SU-DHL-6 (cell line): ENCODE results near the gene ACVR1C.
"Not testable (repeated sequence)": the region's sequence is repeated elsewhere in the genome, so short reads cannot be mapped to it uniquely, and the experiment has no call there.

Source experiments
- H2AFZ ChIP-seq: fragments of 200-600 bp; sonication (generic); 2 replicates; pipeline ENCODE4 v1.6.1; 2014; ENCODE audit warnings: low read depth, mild to moderate bottlenecking, moderate library complexity, mixed read lengths, antibody characterized with exemption, low read length; ENCODE audit not compliant: severe bottlenecking
- H3F3A ChIP-seq: fragments of 200-600 bp; shearing (Covaris generic); 2 replicates; pipeline ENCODE4 v1.6.0; 2016; ENCODE audit warnings: antibody characterized with exemption, mild to moderate bottlenecking; ENCODE audit not compliant: insufficient read depth
- H3K27ac ChIP-seq: fragments of 200-600 bp; sonication (generic); 2 replicates; pipeline ENCODE4 v1.5.1; 2016; ENCODE audit warnings: low read depth, mild to moderate bottlenecking, low read length, moderate library complexity, mixed read lengths
- H3K27me3 ChIP-seq: fragments of 200-600 bp; sonication (generic), shearing (Covaris generic); 2 replicates; pipeline ENCODE4 v1.6.0; 2014; ENCODE audit warnings: mild to moderate bottlenecking, low read length
- H3K36me3 ChIP-seq: fragments of 200-600 bp; sonication (generic); 2 replicates; pipeline ENCODE4 v1.6.1; 2014; ENCODE audit warnings: mild to moderate bottlenecking, low read length, mixed read lengths
- H3K4me2 ChIP-seq: fragments of 300-600, 200-600 bp; shearing (Covaris generic), sonication (generic); 2 replicates; pipeline ENCODE4 v1.6.0; 2014; ENCODE audit warnings: low read length, low read depth, mild to moderate bottlenecking; ENCODE audit not compliant: poor library complexity, severe bottlenecking
- H3K4me3 ChIP-seq: fragments of 200-600 bp; sonication (generic); 2 replicates; pipeline ENCODE4 v1.5.1; 2014; ENCODE audit warnings: antibody characterized with exemption, low read length, mild to moderate bottlenecking, mixed read lengths; ENCODE audit not compliant: insufficient read depth, poor library complexity, severe bottlenecking
- H3K79me2 ChIP-seq: fragments of 200-600 bp; sonication (generic); 2 replicates; pipeline ENCODE4 v1.6.1; 2014; ENCODE audit warnings: mild to moderate bottlenecking, low read length, moderate library complexity; ENCODE audit not compliant: insufficient read depth
- H3K9ac ChIP-seq: fragments of 200-600 bp; sonication (generic); 2 replicates; pipeline ENCODE4 v1.7.0; 2014; ENCODE audit warnings: mild to moderate bottlenecking, low read length
- H3K9me2 ChIP-seq: fragments of 200-600 bp; sonication (generic); replicated peaks from 2 replicates; pipeline ENCODE4 v1.6.1; 2014; ENCODE audit warnings: low read length; ENCODE audit not compliant: insufficient read depth
- H3K9me3 ChIP-seq: fragments of 200-600 bp; sonication (generic); 2 replicates; pipeline ENCODE4 v1.6.1; 2014; ENCODE audit warnings: low read length, mixed read lengths; ENCODE audit not compliant: insufficient read depth
- H4K20me1 ChIP-seq: fragments of 200-600 bp; sonication (generic); 2 replicates; pipeline ENCODE4 v1.6.1; 2014; ENCODE audit warnings: low read depth, mild to moderate bottlenecking, antibody characterized with exemption, low read length, moderate library complexity, mixed read lengths
- CTCF ChIP-seq: fragments of 200-600 bp; sonication (generic); IDR thresholded peaks from one replicate; pipeline ENCODE4 v1.5.1; 2017; ENCODE audit warnings: antibody characterized with exemption, mild to moderate bottlenecking, low read length, moderate library complexity; ENCODE audit not compliant: insufficient read depth, poor library complexity, severe bottlenecking
- EZH2phosphoT487 ChIP-seq: fragments of 200-600 bp; sonication (generic), shearing (Covaris generic); conservative IDR thresholded peaks from 2 replicates; pipeline ENCODE4 v1.6.1; 2018; ENCODE audit warnings: mild to moderate bottlenecking, antibody characterized with exemption, low read length, moderate library complexity, mixed read lengths

The ACVR1C gene

GRCh38 chr2:157528963-157529751 is 99.5 kb downstream of the ACVR1C start:
- Histone ChIP-seq H2AFZ (no peak overlapping the region), H3K79me2 (no peaks in the 10 kb centered on the region), H3K36me3 (no peaks in the 10 kb centered on the region), H3F3A (no peaks in the 10 kb centered on the region), H3K9ac (no peak overlapping the region), H3K9me2 (no peaks in the 10 kb centered on the region), H4K20me1 (no peaks in the 10 kb centered on the region), H3K27me3 (no peaks in the 10 kb centered on the region), H3K4me2 (no peak overlapping the region), H3K9me3 (no peaks in the 10 kb centered on the region), H3K4me3 (no peak overlapping the region), H3K27ac (no peak overlapping the region)
- TF ChIP-seq CTCF = no peak
- no peak for TF ChIP-seq EZH2phosphoT487

GRCh38 chr2:157526070-157526469 is 102.6 kb downstream of the ACVR1C start:
- Histone ChIP-seq H3K9ac (no peak overlapping the region), H4K20me1 (no peaks in the 10 kb centered on the region), H3K36me3 (no peaks in the 10 kb centered on the region), H3K27me3 (no peaks in the 10 kb centered on the region), H2AFZ (no peak overlapping the region), H3K4me3 (no peak overlapping the region), H3K27ac (no peak overlapping the region), H3F3A (no peaks in the 10 kb centered on the region), H3K79me2 (no peaks in the 10 kb centered on the region), H3K9me2 (no peaks in the 10 kb centered on the region), H3K4me2 (no peak overlapping the region), H3K9me3 (no peaks in the 10 kb centered on the region)
- no peak for TF ChIP-seq CTCF
- no peak for TF ChIP-seq EZH2phosphoT487

GRCh38 chr2:157523270-157524247 is 105.1 kb downstream of the ACVR1C start:
- Histone ChIP-seq H2AFZ (no peak overlapping the region), H3K79me2 (no peaks in the 10 kb centered on the region), H3K4me2 (no peak overlapping the region), H3K4me3 (no peak overlapping the region), H3K9ac (no peak overlapping the region), H3K36me3 (no peaks in the 10 kb centered on the region), H3K27ac (no peak overlapping the region), H3K9me2 (no peaks in the 10 kb centered on the region), H3F3A (no peaks in the 10 kb centered on the region), H3K9me3 (no peaks in the 10 kb centered on the region), H4K20me1 (no peaks in the 10 kb centered on the region), H3K27me3 (no peaks in the 10 kb centered on the region)
- TF ChIP-seq EZH2phosphoT487 (no peak), CTCF (no peak)

GRCh38 chr2:157514966-157515365 is 113.7 kb downstream of the ACVR1C start:
- not testable (repeated sequence) for H2AFZ ChIP-seq, H3K9ac ChIP-seq, H3F3A ChIP-seq, H4K20me1 ChIP-seq, H3K9me2 ChIP-seq, H3K4me2 ChIP-seq, H3K4me3 ChIP-seq, H3K9me3 ChIP-seq, H3K27me3 ChIP-seq, H3K79me2 ChIP-seq, H3K27ac ChIP-seq, H3K36me3 ChIP-seq
